Transverse colon (tissue), 4 donors: ENCODE data around the gene RGS6. TPM values are rescaled to one million over a fixed set of nuclear protein-coding genes. Genes with fewer than 3 reads are reported as not detected.

Source experiments
- DNase-seq: peaks from one replicate; pipeline ENCODE4 v3.0.0-alpha.2; 2019
- H3K27ac ChIP-seq, 4 donors: fragments of 200-600 bp; sonication (generic); 2 replicates each; pipeline ENCODE4 v1.5.1; 2016 to 2018; ENCODE audit warnings: inconsistent platforms in 4 of 4
- H3K27me3 ChIP-seq: fragments of 200-600 bp; sonication (generic); 2 replicates; pipeline ENCODE4 v1.5.1; 2017; ENCODE audit warnings: inconsistent platforms
- H3K36me3 ChIP-seq, 4 donors: fragments of 200-600 bp; sonication (generic); 2 replicates each; pipeline ENCODE4 v1.5.1; 2017 to 2019; ENCODE audit warnings: inconsistent platforms in 4 of 4
- H3K4me1 ChIP-seq, 4 donors: fragments of 200-600 bp; sonication (generic); 2 replicates each; pipeline ENCODE4 v1.5.1; 2017 to 2020; ENCODE audit warnings: inconsistent platforms in 4 of 4
- H3K4me3 ChIP-seq, 4 donors: fragments of 200-600 bp; sonication (generic); 1 replicate in 1 of 4; 2 replicates in 3 of 4; pipeline versions ENCODE4 v1.5.1 to v1.6.1; 2017 to 2019; ENCODE audit warnings: inconsistent platforms in 4 of 4
- H3K9me3 ChIP-seq, 2 donors: fragments of 200-600 bp; sonication (generic); 2 replicates each; pipeline ENCODE4 v1.5.1; 2017 to 2019; ENCODE audit warnings: inconsistent platforms in 2 of 2
- EP300 ChIP-seq: sonication (generic); formaldehyde crosslinking; IDR thresholded peaks from one replicate; pipeline ENCODE4 v1.6.1; 2017; ENCODE audit warnings: antibody characterized with exemption, low read depth
- POLR2A ChIP-seq: fragments of 450-650 bp; IDR thresholded peaks from one replicate; pipeline ENCODE4 v1.6.1; 2016; ENCODE audit warnings: antibody characterized with exemption, mild to moderate bottlenecking, moderate library complexity
- POLR2AphosphoS5 ChIP-seq, 3 donors: sonication (generic); formaldehyde crosslinking; IDR thresholded peaks; one replicate each; pipeline ENCODE4 v1.6.1; 2016; ENCODE audit warnings: antibody characterized with exemption in 3 of 3
- WGBS, 2 donors: methylation state at CpG; one replicate each; pipeline ENCODE4 v1.1.5; 2018; ENCODE audit warnings: low coverage in 1 of 2; 5-methylcytosine and 5-hydroxymethylcytosine counted together
- in situ Hi-C, 4 donors: fragments of 200-750 bp; cut with MboI; loops; one replicate each; pipeline versions ENCODE4 v1.15.0 to v1.15.1; 2017; ENCODE audit warnings: low sequenced_read_pairs in 3 of 4, low pct_ligation_motif_present in 1 of 4, low pct_unique_long_range_greater_than_20kb in 1 of 4
- intact Hi-C: fragments of 100-400 bp; cut with DNase I; formaldehyde crosslinking; loops from one replicate; pipeline ENCODE4 v1.15.1; 2023; ENCODE audit warnings: low total_unique reads
- total RNA-seq, 4 donors: library from RNA; depleted of rRNA; stranded (reverse); fragments of >200 nt; gene quantifications; one replicate each; pipeline ENCODE4 v1.1.0, GENCODE V29; 2016
- TF ChIP-seq, protein P1 (sequence below), 5 experiments: fragments of 200-600 bp in 3 of 5; fragments of 450-650 bp in 2 of 5; sonication (generic) in 3 of 5; IDR thresholded peaks; 1 replicate in 2 of 5; 2 replicates in 3 of 5; pipeline ENCODE4 v1.5.1; 2016 to 2017; ENCODE audit warnings: antibody characterized with exemption in 5 of 5, inconsistent platforms in 3 of 5, mild to moderate bottlenecking in 2 of 5, moderate library complexity in 1 of 5

Gene RGS6
- total RNA-seq, 4 donors from 2014 or later: 0.41 to 0.48 TPM; not detected in 2

DNA sequence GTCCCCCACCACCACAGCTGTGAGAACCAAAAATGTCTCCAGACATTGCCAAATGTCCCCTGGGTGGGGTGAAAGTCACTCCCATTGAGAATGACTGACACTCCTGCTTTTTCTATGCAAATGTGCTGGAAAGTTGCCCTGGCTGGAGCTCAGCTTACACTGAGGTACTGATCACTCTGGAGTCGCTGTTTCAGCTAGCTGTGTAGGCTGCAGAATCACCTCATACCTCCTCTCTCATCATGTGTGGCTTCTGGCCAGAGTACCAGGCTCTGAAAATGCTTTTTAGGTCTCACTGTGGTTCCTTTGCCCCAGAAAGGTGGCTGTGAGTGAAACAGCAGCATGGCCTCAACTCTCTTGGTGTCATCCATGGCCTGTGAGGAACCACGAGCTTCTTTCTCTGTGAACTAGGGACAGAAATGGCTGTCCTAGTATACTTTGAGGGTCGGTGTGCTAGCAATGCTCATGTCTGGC, 547.3 kb downstream of the RGS6 start:
- no peaks in the 10 kb centered on the region for H3K36me3 ChIP-seq
- in situ Hi-C loops: no loop called here
- no peak for DNase-seq
- no peak overlapping the region for H3K27ac ChIP-seq
- no peaks in the 10 kb centered on the region for H3K9me3 ChIP-seq
- no peak overlapping the region for H3K4me3 ChIP-seq
- intact Hi-C loops: no loop called here
- peaks cover 0 to 5% (median 1%) of the 10 kb centered on the region in 4 donors for H3K4me1 ChIP-seq
- TF ChIP-seq, protein P1, sequence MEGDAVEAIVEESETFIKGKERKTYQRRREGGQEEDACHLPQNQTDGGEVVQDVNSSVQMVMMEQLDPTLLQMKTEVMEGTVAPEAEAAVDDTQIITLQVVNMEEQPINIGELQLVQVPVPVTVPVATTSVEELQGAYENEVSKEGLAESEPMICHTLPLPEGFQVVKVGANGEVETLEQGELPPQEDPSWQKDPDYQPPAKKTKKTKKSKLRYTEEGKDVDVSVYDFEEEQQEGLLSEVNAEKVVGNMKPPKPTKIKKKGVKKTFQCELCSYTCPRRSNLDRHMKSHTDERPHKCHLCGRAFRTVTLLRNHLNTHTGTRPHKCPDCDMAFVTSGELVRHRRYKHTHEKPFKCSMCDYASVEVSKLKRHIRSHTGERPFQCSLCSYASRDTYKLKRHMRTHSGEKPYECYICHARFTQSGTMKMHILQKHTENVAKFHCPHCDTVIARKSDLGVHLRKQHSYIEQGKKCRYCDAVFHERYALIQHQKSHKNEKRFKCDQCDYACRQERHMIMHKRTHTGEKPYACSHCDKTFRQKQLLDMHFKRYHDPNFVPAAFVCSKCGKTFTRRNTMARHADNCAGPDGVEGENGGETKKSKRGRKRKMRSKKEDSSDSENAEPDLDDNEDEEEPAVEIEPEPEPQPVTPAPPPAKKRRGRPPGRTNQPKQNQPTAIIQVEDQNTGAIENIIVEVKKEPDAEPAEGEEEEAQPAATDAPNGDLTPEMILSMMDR (IDR thresholded peaks at IDR 0.05): no peak
- TF ChIP-seq EP300: no peak
- 72% methylated on average over 3 of the region's 3 CpGs; no CpG with 5 or more reads in 1 of the 2 donors for WGBS, 2 donors
- no peaks in the 10 kb centered on the region for H3K27me3 ChIP-seq

DNA sequence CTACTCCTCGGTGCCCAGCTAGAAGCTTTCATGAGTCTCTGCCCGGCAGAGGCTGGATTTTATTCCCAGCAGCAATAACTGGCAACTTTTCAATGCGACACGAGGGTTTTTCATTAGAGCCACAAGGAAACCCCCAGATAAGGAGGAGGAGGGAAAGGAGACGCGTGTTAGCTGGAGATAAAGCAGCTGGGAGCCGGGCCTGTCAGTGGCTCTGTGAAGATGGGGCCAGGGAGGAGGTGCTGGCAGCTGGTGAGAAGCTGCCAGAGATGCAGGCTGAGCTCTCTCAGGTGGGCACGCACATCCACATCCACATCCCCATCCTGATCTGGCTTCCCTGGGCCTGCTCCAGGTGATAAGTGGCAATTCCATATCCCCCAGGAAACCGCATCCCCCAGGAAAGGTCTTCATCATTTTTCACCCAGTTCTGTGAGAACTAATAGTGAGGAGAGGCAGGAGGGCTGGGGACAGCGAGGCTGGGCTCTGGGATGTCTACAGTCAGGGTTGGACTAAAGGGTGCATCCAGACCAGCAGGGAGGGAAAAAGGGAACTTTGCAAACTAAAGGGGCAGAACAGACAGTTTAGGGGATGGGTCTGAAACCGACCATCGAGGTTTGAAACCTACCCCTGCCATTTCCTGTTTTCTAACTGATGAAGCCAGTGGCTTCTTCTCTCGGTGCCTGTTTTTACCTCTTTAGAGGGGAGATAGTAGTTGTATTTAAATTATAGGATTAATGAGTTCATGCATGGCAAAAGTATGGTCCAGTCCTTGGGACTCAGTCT, 548.4 kb downstream of the RGS6 start:
- Histone ChIP-seq H3K9me3 (no peaks in the 10 kb centered on the region), H3K27me3 (no peaks in the 10 kb centered on the region), H3K4me1 (peaks cover 0 to 5% (median 1%) of the 10 kb centered on the region in 4 donors), H3K27ac (no peak overlapping the region), H3K36me3 (no peaks in the 10 kb centered on the region), H3K4me3 (no peak overlapping the region)
- in situ Hi-C loops (no loop called here), intact Hi-C loops (no loop called here)
- no peak for DNase-seq
- 54 to 68% methylated on average over 2 to 13 of the region's 13 CpGs for WGBS, 2 donors
- TF ChIP-seq, protein P1 (IDR thresholded peaks at IDR 0.05): no peak
- TF ChIP-seq POLR2A: no peak
- no peak for TF ChIP-seq EP300
- no peak for TF ChIP-seq POLR2AphosphoS5 (IDR thresholded peaks at IDR 0.05)

DNA sequence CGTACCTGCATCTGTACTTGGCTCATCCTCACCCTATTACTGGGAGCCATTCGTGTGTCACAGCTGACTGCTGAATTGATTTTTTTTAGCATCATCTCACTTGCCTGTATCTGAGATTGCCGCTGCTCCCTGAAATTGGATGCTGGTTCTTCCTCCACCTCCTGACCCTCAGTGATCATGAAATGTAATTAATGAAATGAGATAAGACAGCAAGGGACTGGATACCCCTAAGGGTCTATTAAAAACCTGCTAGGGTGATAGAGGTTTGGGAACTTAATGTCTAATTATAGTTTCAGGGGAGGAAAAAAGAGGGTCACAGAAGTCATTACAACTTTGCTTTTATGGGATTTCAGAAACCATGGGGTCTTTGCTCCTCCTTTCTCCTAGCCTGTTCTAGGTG, 551.1 kb downstream of the RGS6 start:
- H3K9me3 ChIP-seq: no peaks in the 10 kb centered on the region
- H3K27ac ChIP-seq: no peak overlapping the region
- in situ Hi-C loops (no loop called here), intact Hi-C loops (no loop called here)
- 87 to 93% methylated on average over 3 of the region's 3 CpGs for whole genome bisulfite sequencing, 2 donors
- no peaks in the 10 kb centered on the region for H3K36me3 ChIP-seq
- TF ChIP-seq EP300 (no peak), POLR2AphosphoS5 (IDR thresholded peaks at IDR 0.05) (no peak), POLR2A (no peak)
- TF ChIP-seq, protein P1 (IDR thresholded peaks at IDR 0.05): no peak
- H3K4me3 ChIP-seq: no peak overlapping the region
- DNase-seq: no peak
- no peaks in the 10 kb centered on the region for H3K4me1 ChIP-seq
- H3K27me3 ChIP-seq: no peaks in the 10 kb centered on the region

DNA sequence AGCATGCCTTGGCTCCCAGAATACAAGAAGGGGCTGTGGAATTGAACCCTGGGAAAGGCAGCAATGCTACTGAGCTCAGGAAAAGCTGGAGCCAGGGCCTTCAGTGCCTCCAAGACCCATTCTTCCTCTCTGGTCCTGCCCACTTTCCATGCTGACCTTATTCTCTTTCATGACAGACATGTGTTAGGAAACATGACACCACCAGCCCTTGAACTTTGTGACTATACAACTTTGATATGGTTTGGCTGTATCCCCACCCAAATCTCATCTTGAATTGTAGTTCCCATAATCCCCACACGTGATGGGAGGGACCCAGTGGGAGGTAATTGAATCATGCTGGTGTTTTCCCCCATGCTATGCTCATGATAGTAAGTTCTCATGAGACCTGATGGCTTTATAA, 553.5 kb downstream of the RGS6 start:
- intact Hi-C loops: no loop called here
- Histone ChIP-seq H3K27ac (no peak overlapping the region), H3K27me3 (no peaks in the 10 kb centered on the region), H3K4me3 (no peak overlapping the region), H3K9me3 (no peaks in the 10 kb centered on the region), H3K36me3 (no peaks in the 10 kb centered on the region), H3K4me1 (no peaks in the 10 kb centered on the region)
- in situ Hi-C loops: no loop called here
- WGBS, 2 donors: 32 to 57% methylated on average over 1 of the region's 1 CpG
- DNase-seq: no peak
- TF ChIP-seq, protein P1 (IDR thresholded peaks at IDR 0.05): no peak
- no peak for TF ChIP-seq POLR2A
- no peak for TF ChIP-seq POLR2AphosphoS5 (IDR thresholded peaks at IDR 0.05)
- no peak for TF ChIP-seq EP300
